ENCODE measurements around the gene COMMD7.

DNA sequence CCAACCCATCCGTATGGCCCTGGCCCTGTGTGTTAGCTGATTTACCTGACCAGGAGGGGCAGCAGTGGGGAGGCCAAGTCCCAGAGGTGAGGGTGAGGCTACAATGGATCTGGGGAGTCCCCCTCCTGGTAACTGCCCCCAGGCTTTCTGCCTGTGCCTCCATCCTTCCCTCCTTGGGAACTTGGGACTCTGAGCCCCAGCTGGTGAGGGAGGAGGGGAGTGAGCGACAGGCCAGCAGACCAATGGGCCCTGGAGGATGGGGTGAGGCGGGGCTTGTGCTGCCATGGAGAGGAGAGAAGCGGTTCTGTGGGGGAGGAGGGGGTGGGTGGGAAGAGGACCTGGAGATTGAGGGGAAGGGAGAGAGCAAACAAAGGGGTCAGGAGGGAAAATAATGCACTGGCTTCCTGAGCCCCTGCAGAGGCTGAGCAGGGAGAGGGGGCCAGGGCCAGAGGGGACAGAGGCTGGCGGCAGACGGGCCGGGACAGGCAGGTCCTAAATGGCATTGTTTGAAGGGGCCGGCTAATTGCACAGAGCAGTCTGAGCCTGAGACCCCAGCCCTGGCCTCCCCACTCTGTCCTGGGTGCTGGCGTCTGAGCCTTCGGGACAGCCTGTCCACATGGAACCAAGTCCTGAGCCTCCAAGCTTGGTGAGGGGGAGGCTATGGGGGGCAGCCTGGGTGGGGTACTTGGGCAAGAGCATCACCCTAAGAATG lies 36.4 kb upstream of the COMMD7 start:
- TF ChIP-seq, protein P1, sequence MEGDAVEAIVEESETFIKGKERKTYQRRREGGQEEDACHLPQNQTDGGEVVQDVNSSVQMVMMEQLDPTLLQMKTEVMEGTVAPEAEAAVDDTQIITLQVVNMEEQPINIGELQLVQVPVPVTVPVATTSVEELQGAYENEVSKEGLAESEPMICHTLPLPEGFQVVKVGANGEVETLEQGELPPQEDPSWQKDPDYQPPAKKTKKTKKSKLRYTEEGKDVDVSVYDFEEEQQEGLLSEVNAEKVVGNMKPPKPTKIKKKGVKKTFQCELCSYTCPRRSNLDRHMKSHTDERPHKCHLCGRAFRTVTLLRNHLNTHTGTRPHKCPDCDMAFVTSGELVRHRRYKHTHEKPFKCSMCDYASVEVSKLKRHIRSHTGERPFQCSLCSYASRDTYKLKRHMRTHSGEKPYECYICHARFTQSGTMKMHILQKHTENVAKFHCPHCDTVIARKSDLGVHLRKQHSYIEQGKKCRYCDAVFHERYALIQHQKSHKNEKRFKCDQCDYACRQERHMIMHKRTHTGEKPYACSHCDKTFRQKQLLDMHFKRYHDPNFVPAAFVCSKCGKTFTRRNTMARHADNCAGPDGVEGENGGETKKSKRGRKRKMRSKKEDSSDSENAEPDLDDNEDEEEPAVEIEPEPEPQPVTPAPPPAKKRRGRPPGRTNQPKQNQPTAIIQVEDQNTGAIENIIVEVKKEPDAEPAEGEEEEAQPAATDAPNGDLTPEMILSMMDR (IDR thresholded peaks at IDR 0.05) = no peak
- TF ChIP-seq ZFX (IDR thresholded peaks at IDR 0.05; ENCODE audit: borderline replicate concordance) = no peak
